ENCODE measurements around the gene CCDC3.

CCDC3 gene

DNA sequence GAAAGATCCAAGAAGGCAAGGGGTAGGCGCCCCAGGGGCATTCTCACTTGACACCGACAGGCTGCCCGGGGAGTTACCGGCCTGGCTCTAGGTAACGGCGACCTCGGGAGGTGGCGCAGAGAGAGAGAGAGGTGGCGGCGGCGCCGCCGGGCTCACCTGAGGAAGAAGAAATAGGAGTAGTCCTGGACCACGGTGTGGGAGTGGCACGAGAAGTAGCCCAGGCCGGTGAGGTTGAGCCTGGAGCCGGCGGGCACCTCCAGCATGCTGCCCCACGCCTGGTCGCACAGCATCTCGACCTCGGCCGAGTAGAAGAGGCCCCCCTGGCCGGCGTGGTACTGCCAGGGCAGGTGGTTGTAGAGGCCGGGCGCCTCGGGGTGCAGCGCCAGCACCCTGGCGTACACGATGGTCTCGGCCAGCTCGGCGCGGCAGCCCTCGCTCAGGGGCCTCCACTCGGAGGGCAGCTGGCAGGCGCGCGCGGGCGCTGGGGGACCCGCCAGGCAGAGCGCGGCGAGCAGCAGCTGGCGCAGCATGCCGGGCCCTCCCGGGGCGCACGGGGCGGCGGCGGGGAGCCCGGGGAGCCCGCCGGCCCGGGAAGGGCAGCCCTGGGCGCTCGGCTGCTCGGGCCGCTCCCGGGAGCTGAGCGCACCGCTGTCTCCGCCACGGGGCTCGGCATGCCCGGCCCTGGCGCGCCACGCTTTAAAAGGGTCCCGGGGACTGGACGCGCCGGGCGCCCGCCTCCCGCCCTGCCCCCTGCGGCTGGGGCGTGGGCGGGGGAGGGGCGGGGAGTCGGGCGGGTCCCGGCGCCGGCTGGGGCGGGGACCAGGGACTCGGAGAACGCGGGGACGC, at the start of gene CCDC3:
TSS of gene CCDC3 (minus strand) at position 673 of the 846 bp plus-strand sequence. CDS start at position 530, 143 bp downstream.
- H3K4me3 ChIP-seq (ENCODE audit: low read depth, low read length): peak within 1 kb of the TSS; percentile 30
- no peak for DNase-seq (ENCODE audit: low read depth)
- TF ChIP-seq, protein P1, sequence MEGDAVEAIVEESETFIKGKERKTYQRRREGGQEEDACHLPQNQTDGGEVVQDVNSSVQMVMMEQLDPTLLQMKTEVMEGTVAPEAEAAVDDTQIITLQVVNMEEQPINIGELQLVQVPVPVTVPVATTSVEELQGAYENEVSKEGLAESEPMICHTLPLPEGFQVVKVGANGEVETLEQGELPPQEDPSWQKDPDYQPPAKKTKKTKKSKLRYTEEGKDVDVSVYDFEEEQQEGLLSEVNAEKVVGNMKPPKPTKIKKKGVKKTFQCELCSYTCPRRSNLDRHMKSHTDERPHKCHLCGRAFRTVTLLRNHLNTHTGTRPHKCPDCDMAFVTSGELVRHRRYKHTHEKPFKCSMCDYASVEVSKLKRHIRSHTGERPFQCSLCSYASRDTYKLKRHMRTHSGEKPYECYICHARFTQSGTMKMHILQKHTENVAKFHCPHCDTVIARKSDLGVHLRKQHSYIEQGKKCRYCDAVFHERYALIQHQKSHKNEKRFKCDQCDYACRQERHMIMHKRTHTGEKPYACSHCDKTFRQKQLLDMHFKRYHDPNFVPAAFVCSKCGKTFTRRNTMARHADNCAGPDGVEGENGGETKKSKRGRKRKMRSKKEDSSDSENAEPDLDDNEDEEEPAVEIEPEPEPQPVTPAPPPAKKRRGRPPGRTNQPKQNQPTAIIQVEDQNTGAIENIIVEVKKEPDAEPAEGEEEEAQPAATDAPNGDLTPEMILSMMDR (IDR thresholded peaks at IDR 0.05; ENCODE audit: low read depth, low read length, missing control alignments): no peak
- in situ Hi-C loops (cut with HindIII; ENCODE audit: low sequenced_read_pairs): no loop called here

DNA sequence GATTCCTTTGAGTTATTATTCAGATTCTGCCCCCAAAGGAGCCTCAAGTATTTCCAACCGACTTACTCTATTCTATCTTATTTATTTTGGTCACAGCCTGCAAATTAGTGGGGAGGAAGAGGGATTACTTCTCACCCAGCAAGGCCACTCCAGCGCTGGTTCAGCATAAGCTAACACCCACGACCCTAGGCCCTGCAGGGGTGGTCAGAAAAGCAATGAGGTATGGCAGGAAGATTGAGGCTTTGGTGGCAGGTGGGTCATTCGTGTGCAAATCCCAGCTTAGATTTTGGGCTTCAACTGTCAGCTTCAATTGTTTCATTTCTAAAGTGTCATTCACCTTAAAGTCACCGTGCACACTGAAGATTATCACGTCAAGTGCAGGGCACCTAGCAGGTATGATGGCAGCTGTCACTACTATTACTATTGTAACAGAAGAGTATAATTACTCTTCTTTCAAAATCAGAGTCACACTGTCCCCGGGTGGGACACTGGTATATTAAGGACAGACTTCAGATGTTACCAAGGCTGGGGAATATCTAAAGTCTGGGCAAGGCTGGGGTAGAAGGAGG, 49.7 kb upstream of the CCDC3 start:
- H3K4me3 ChIP-seq (ENCODE audit: low read depth, low read length): no peak overlapping the region
- TF ChIP-seq, protein P1 (IDR thresholded peaks at IDR 0.05; ENCODE audit: low read depth, low read length, missing control alignments): no peak
- in situ Hi-C loops (cut with HindIII; ENCODE audit: low sequenced_read_pairs): loop anchor here (25.0 kb wide), 1 partner anchor 839 kb away; no protein-coding TSS in a partner anchor
- DNase-seq (ENCODE audit: low read depth): no peak

DNA sequence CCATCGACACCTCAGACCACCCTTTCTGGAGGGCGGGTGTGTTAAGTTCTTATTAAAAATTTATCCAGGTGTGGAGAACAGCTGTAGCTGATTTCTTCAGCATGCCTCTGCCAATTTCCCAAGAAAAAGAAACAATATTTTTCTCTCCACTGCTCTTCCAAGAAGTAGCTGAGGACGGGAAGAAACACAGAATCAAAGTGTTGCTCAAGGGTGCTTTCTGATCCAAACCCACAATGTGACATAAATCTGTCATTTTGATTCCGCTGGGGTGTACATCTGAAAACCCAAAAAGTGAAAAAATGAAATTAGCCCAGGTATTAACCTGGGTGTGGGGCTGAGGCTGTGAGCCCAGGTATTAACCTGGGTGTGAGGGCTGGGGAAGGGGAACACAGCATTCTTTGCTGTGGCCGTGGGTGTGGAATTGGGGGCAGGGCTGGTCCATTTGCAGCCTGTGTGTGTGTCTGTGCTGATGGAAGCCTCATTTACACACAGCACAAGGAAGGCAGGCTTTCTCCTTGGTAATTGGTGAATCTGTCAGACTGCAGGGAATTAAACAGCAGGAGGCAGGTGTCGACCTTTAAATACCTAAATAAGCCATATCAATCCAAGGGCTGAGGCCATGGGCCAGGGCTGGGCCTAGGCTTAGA, 48.4 kb upstream of the CCDC3 start:
- H3K4me3 ChIP-seq (ENCODE audit: low read depth, low read length): no peak overlapping the region
- TF ChIP-seq, protein P1 (IDR thresholded peaks at IDR 0.05; ENCODE audit: low read depth, low read length, missing control alignments): no peak
- in situ Hi-C loops (cut with HindIII; ENCODE audit: low sequenced_read_pairs): loop anchor here (25.0 kb wide), 1 partner anchor 838 kb away; no protein-coding TSS in a partner anchor
- no peak for DNase-seq (ENCODE audit: low read depth)

DNA sequence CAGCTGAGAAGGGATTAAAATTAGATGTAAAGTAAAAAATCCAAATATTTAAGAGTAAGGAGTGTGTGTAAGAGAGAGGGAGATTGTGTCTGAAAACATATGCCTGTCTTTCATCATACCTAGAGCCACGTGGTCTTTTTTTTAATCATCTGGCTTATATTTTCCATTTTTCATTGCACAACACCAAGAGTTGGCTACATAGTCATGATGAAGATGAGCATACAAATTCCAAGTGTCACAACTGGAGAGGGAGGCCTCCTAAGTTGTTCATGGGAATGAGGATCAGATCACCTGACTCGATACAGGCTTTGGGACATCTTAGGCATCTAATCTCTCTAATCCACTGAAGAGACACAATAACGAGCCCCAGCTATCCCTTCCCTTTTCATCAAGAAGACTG, 47.2 kb upstream of the CCDC3 start:
- DNase-seq (ENCODE audit: low read depth): no peak
- in situ Hi-C loops (cut with HindIII; ENCODE audit: low sequenced_read_pairs): no loop called here
- TF ChIP-seq, protein P1 (IDR thresholded peaks at IDR 0.05; ENCODE audit: low read depth, low read length, missing control alignments): no peak
- H3K4me3 ChIP-seq (ENCODE audit: low read depth, low read length): no peak overlapping the region

DNA sequence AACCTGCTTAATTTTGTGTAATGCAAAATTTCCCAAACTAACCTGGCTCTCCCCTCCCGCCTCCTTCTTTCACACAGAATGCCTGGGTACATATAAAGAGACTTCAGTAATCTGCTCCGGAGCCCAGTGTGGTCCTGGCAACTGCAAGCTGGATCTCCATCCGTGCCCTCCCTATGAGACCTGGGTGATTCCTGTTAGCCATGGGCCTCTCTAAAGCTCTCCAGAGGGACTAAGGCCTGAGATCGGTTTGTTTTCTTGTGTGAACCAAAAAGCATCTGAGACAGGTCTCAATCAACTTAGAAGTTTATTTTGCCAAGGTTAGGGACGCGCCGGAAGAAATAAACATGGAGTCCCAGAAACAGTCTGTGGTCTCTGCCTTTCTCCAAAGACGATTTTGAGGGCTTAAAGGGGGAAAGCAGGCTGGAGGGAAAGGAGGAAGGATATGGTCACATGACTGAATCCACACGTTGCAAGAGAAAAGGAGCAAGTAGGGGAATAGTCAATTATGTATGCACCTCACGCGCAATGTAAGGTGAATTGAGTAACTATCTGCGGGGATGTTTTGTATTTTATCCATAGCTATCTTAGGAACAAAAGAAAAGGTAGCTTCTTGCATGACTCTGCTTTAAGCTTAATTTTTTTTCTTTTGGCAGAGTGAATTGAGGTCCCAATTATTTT, 46.2 kb upstream of the CCDC3 start:
- DNase-seq (ENCODE audit: low read depth): no peak
- H3K4me3 ChIP-seq (ENCODE audit: low read depth, low read length): no peak overlapping the region
- TF ChIP-seq, protein P1 (IDR thresholded peaks at IDR 0.05; ENCODE audit: low read depth, low read length, missing control alignments): no peak
- in situ Hi-C loops (cut with HindIII; ENCODE audit: low sequenced_read_pairs): no loop called here
